ENCODE results near the gene SH3BGRL.

SH3BGRL gene

DNA sequence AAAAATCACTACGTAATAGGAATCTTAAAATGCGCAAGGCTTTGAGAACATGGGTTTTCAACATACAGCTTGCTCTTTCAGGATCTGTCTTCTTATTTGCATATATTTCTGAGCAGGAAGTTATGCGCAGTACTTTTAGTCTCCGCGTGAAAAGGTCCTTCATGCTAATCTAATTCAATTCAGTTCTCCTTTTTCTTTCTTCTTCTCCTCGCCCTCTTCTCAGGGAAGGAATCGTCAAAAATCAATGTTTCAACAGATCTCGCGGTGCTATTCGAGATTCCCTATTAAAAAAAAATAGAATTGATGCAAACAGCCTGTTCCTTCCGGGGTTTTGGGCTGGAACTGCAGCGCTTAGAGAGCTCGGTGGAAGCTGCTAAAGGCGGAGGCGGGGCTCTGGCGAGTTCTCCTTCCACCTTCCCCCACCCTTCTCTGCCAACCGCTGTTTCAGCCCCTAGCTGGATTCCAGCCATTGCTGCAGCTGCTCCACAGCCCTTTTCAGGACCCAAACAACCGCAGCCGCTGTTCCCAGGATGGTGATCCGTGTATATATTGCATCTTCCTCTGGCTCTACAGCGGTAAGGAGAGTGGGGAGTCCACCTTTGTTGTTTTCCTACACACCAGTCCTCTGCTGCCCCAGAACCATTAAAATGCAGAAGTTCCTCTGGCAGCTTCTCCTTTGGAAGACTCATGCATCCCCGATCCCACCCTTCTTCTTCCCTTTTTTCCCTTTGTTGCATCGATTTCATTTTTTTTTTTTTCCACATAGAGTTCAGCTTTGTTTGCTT, at the start of gene SH3BGRL, which contains the start of gene HMGN5:
TSS of gene SH3BGRL (plus strand) at position 432 of the 785 bp plus-strand sequence. CDS start at position 531, 99 bp downstream.
TSS of gene HMGN5 (minus strand) at position 243 of the 785 bp plus-strand sequence. CDS start 80,364 bp downstream, outside the sequence.
- TF ChIP-seq, protein P1, sequence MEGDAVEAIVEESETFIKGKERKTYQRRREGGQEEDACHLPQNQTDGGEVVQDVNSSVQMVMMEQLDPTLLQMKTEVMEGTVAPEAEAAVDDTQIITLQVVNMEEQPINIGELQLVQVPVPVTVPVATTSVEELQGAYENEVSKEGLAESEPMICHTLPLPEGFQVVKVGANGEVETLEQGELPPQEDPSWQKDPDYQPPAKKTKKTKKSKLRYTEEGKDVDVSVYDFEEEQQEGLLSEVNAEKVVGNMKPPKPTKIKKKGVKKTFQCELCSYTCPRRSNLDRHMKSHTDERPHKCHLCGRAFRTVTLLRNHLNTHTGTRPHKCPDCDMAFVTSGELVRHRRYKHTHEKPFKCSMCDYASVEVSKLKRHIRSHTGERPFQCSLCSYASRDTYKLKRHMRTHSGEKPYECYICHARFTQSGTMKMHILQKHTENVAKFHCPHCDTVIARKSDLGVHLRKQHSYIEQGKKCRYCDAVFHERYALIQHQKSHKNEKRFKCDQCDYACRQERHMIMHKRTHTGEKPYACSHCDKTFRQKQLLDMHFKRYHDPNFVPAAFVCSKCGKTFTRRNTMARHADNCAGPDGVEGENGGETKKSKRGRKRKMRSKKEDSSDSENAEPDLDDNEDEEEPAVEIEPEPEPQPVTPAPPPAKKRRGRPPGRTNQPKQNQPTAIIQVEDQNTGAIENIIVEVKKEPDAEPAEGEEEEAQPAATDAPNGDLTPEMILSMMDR (IDR thresholded peaks at IDR 0.05; ENCODE audit: extremely low read depth, missing control alignments): no peak
- DNase-seq (ENCODE audit: low spot score): peak; percentile 36

DNA sequence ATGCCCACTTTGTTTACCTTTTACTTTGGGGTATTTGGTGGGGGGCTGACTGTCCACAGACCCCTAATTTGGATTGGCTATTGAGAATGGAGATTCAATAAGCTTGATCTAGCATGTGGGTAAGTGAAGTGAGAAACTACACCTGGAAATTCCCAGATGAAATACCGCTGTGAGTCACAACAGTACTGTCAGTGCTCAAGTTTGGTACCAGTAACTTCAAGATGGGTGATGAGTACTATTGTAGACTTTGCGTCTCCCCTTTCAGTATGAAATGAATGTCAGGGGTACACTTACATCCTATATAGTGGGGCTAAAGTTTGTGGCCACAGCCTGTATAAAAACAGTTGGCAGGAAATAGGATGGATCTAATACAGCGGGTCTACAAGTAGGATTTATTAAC, 33.5 kb upstream of the SH3BGRL start:
- DNase-seq (ENCODE audit: low spot score): no peak
- TF ChIP-seq, protein P1 (IDR thresholded peaks at IDR 0.05; ENCODE audit: extremely low read depth, missing control alignments): no peak

DNA sequence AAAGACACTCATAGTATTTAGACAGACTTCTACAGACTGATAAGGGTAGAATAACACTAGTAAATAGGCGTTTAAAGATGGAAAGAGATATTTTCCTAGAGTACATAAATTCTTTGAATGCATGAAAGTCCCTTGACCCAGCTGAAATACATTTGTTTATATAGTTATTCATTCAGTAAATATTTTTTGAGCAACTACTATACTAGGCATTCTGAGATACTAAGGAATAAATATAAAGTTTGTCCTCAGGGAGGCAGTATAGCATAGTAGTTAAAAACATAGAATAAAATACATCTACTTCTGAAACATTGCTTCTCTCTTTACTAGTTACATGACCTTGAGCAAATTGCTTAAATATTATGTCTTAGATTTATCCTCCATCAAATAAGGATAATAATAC, 27.6 kb upstream of the SH3BGRL start:
- DNase-seq (ENCODE audit: low spot score): peak; percentile 0
- TF ChIP-seq, protein P1 (IDR thresholded peaks at IDR 0.05; ENCODE audit: extremely low read depth, missing control alignments): no peak

DNA sequence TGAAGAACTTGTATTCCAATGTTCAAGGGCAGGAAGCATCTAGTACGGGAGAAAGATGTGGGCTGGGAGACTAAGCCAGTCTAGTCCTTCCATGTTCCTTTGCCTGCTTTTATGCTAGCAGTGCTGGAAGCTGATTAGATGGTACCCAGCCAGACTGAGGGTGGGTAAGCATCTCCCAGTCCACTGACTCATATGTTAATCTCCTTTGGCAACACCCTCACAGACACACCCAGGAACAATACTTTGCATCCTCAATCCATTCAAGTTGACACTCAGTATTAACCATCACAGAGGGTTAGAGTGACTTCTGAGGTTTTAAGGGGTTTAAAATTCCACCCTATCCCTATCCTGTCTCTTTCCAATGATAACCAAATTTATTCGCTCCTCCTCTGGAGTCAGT, 6.6 kb upstream of the SH3BGRL start:
- DNase-seq (ENCODE audit: low spot score): no peak
- TF ChIP-seq, protein P1 (IDR thresholded peaks at IDR 0.05; ENCODE audit: extremely low read depth, missing control alignments): no peak

DNA sequence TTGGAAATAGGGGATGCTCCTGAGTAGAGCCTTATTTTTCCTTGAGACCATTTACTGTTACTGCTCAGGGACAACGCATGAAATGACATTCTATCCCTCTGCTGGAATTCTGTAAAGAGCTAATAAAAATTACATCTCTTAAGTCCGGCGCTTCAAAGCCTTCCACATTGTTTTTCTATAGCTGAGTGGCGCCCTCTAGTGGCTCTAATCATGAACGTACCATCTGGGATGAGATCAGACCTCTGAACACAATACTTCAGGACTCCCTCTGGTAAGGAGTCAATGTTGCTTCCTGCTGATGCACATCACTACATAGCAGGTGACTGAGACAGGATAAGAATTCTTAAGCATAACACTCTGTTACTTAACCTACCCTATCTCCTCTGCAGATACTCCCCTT, 6.2 kb upstream of the SH3BGRL start:
- TF ChIP-seq, protein P1 (IDR thresholded peaks at IDR 0.05; ENCODE audit: extremely low read depth, missing control alignments): no peak
- peak; percentile 22 for DNase-seq (ENCODE audit: low spot score)

DNA sequence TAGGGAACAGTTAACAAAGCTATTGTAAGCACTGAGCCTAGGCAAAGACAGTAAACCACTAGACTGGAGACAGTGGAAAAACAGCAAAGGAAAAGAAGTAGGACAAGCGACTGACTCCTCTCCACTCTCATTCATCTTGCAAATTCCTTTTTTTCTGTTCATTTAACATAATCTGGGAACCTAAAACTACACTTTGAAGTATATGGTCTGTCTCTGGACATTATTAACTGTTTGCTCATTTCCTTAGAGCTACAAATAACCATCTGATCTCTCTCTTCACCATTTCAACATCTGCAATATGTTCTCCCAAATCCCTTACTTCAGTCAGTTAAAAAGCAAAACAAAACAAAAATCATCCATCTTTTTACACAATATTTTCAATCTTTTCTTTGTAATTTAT, 831 bp upstream of the SH3BGRL start:
- TF ChIP-seq, protein P1 (IDR thresholded peaks at IDR 0.05; ENCODE audit: extremely low read depth, missing control alignments): no peak
- DNase-seq (ENCODE audit: low spot score): no peak

DNA sequence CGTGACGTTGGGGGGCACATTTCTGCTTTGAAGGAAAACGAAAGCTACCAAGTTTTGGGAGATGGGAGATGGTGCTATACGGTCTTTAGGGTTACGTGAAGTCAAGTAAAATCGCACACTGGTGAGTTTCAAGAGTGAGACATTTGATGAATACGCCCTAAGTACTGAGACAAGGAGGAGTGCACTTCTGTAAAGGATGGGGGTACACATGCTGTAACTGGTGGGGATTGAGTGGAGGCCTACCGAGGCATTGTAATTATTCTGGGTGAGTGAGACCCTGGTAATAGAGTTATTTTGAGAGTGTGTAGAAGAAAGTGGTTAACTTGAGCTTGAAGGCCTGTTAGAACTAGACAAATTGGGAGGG, 536 bp downstream of the SH3BGRL start:
- TF ChIP-seq, protein P1 (IDR thresholded peaks at IDR 0.05; ENCODE audit: extremely low read depth, missing control alignments): no peak
- no peak for DNase-seq (ENCODE audit: low spot score)

Measured in GM20000 (cell line).